ENCODE measurements around the gene DEXI. TPM values are rescaled to one million over a fixed set of nuclear protein-coding genes. Genes with fewer than 3 reads are reported as not detected.
A peak's percentile ranks its signal among the peaks of the same experiment; 100 is the strongest.
"Not testable (repeated sequence)": the region's sequence is repeated elsewhere in the genome, so short reads cannot be mapped to it uniquely, and the experiment has no call there.

DEXI gene
- total RNA-seq, 2 experiments from 2014 or later = 23.3 to 30.8 TPM

DNA sequence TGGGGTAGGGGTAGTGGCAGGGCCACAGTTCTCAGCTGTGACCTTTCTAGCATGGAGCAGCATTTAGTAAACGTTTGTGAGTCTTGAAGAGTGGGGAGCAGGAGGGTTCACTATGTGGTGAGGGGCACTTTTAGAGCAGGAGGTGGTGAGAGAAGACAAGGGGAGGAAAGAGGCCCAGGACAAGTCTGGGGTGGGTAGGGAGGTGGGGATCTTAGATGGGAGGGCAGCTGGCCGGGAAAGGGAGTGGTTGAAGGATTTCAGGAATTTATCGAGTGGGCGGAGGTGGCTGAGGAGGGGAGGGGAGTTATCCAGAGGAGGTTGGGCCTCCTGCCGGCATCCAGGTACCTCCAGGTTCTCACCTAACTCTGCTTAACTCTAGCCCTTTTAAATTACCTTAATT lies 4.0 kb upstream of the DEXI start:
- DNase-seq = no peak
- CTCF ChIA-PET = interaction anchor here (1.1 to 1.2 kb wide), 2 partner anchors 16 to 309 kb away, joined by 4 read pairs; no protein-coding TSS in a partner anchor
- H3K27ac Mint-ChIP-seq = no peak overlapping the region
- no peaks in the 10 kb centered on the region for H3K9me3 Mint-ChIP-seq (ENCODE audit: low read depth)
- no peaks in the 10 kb centered on the region for H3K27me3 Mint-ChIP-seq
- H3K4me1 Mint-ChIP-seq = peaks cover 58% of the 10 kb centered on the region
- peak overlapping the region; percentile 8 for H3K4me3 Mint-ChIP-seq
- ATAC-seq = no peak
- peaks cover 1% of the 10 kb centered on the region for H3K36me3 Mint-ChIP-seq

DNA sequence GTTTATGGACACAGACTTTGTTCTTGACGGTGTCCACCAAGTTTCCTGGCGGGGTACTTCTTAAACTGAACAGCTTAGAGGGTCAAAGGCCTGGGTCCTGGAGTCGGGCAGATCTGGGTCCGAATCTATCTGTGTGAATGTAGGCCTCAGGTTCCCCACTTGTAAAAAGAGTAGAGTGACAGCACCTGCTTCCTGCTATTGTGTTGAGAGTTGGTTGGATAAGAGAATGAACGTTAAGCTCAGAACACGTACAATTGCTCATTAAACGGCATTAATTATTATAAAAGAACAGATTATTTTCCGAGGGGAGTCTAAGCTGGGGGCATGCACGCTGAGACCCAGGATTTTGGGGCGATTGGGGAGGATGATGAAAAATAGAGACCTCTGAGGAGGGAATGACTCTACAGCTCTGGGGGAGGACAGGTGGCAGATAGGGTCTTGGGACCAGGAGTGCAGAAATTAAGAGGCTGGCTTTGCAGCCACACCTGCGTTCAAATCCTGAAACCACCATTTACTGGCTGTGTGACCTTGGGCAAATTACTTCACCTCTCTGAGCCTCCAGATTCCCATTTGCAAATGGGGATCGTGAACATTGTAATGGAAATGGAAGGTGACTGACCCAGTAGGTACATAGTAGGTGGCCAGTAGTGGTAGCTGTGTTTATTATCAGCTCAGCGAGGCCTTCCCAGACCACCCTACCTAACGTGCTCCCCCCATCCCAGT lies 3.0 kb upstream of the DEXI start:
- peak overlapping the region; percentile 83 for H3K27ac Mint-ChIP-seq
- no peak for DNase-seq
- H3K27me3 Mint-ChIP-seq = no peaks in the 10 kb centered on the region
- peaks cover 60% of the 10 kb centered on the region for H3K4me1 Mint-ChIP-seq
- H3K4me3 Mint-ChIP-seq = peak overlapping the region; percentile 84
- peaks cover 1% of the 10 kb centered on the region for H3K36me3 Mint-ChIP-seq
- CTCF ChIA-PET = interaction anchor here (0.8 to 2.3 kb wide), 7 partner anchors 9 to 852 kb away, joined by 3 to 16 read pairs (median 3); partner anchors contain the start of gene ZC3H7A
- no peaks in the 10 kb centered on the region for H3K9me3 Mint-ChIP-seq (ENCODE audit: low read depth)
- no peak for ATAC-seq

DNA sequence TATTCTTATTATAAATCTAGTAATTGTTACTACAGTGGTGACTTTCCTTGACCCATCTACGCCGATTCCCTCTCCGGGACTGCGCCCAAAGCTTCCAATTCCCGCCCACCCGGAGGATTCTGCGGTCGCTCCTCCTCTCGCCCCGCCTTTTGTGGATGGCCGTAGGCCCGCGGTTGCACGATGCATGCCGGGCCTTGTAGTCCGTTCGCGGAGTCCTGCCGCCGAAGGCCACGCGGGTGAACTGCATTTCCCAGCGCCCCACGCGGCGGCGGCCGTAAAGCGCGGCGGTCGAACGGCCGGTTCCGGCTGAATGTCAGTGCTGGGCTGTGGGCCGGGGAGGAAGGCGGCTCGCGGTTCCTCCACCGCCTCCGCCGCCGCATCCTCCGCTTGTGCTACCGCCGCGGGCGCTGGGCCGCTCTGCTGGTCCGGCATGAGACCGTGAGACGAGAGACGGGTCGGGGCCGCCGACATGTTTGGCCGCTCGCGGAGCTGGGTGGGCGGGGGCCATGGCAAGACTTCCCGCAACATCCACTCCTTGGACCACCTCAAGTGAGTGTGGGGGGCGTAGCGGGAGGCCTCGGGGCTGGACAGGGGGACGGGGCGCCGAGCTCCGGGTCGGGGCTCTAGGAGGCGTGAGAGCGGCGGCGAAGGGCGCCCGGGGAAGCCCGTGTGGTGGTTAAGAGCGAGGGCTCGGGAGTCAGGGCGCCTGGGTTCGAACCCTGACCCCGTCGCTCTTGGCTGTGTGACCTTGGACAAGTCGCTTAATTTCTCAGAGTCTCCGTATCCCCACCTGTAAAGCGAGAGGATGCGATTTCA lies 2.2 kb upstream of the DEXI start, which contains the start of gene CLEC16A:
CLEC16A (plus strand) TSS at position 316 of the 816 bp plus-strand sequence; CDS start at position 470, 154 bp downstream.
- ATAC-seq (peak; percentile 72), DNase-seq (peak; percentile 98)
- no peaks in the 10 kb centered on the region for H3K9me3 Mint-ChIP-seq (ENCODE audit: low read depth)
- no peaks in the 10 kb centered on the region for H3K27me3 Mint-ChIP-seq
- H3K4me1 Mint-ChIP-seq = peaks cover 60% of the 10 kb centered on the region
- CTCF ChIA-PET = interaction anchor here (0.8 to 2.3 kb wide), 7 partner anchors 9 to 853 kb away, joined by 3 to 16 read pairs (median 3); partner anchors contain the start of gene ZC3H7A
- H3K36me3 Mint-ChIP-seq = no peaks in the 10 kb centered on the region
- H3K27ac Mint-ChIP-seq = peak within 1 kb of the TSS; percentile 83
- H3K4me3 Mint-ChIP-seq = peak within 1 kb of the TSS; percentile 90

DNA sequence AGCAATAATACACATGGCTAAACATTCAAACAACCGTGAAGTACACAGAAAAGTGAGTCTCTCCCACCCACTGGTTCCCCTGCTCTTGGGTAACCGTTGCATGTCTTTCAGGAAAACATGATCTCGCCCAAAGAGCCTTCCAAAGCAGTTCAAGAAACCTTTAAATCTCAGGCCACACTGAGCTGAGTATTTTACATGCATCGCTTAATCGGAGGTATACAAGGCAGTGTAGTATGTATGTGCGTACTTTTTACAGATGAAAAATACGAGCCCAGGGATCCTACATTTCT lies 741 bp upstream of the DEXI start:
- DNase-seq (no peak), ATAC-seq (no peak)
- CTCF ChIA-PET = interaction anchor here (1.3 to 2.1 kb wide), 4 partner anchors 12 to 66 kb away, joined by 4 to 10 read pairs (median 5); partner anchors contain the start of gene CIITA
- Mint-ChIP-seq H3K9me3 (ENCODE audit: low read depth) (no peaks in the 10 kb centered on the region), H3K4me3 (peak overlapping the region; percentile 90), H3K36me3 (no peaks in the 10 kb centered on the region), H3K4me1 (peaks cover 63% of the 10 kb centered on the region), H3K27me3 (no peaks in the 10 kb centered on the region), H3K27ac (no peak overlapping the region)

DNA sequence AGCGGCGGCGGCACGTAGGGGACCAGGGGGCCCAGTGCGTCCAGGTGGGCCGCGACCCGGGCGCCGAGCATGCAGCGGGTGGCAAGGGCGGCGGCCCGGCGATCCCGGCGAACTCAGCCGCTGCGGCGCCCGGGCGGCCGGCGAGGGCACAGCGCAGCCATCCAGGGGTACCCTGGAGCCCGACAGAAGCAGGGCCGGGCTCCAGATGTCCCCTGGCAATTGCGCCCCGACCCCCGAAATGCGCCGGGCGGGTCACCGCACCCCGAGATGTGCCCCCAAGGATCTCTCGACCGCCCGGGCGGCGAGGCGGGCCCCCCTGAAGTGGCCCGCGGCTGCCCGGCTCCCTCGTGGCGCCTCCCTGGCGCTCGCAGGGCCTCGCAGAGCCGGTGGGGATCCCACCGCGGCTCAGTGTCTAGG lies 325 bp downstream of the DEXI start:
- not testable (repeated sequence) for H3K27me3 Mint-ChIP-seq; DNase-seq; H3K36me3 Mint-ChIP-seq; H3K9me3 Mint-ChIP-seq (ENCODE audit: low read depth)
- peak overlapping the region; percentile 79 for H3K27ac Mint-ChIP-seq
- H3K4me1 Mint-ChIP-seq = peaks cover 70% of the 10 kb centered on the region
- CTCF ChIA-PET = interaction anchor here (0.9 to 2.1 kb wide), 8 partner anchors 9 to 415 kb away, joined by 3 to 10 read pairs (median 4); partner anchors contain the start of genes CIITA and NUBP1
- H3K4me3 Mint-ChIP-seq = peak overlapping the region; percentile 90
- ATAC-seq = peak; percentile 5

DNA sequence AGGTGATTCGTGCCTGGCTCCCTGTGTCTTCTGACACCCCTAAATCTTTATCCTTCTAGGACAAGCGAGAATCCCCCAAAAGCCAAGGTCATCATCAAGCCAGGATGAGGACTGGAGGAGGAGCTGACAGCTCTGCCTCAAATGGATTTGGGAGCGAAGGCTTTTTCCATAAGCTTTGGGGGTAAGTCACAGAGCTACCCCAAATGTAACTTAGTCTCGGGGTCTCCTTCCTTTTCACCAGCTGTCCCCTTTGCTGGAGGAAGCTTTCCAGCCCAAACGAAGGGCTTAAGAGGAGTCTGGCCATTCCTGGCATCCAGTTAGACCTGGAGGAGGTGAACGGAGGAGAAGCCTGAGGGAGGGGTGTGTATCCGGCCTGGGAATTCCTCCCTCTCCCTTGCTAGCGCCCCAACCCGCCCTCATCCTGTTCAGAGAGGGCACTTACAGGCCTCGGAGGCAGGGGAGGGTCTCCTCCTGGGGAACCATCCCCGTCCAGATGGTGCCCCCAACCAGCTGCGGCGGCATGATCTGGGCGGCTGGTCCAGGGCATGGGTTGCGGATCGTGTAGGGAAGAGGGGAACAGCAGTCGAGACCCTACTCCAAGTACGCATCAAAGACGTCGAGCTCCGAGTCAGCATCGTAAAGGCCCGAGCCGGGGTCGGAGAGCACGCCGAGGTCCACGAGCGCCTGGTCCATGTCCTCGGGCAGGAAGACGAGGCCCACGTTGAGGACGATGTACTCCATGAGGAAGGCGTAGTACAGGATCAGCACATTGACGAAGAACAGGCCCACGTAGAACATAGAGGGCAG lies 938 bp downstream of the DEXI start:
- CTCF ChIA-PET = interaction anchor here (0.9 to 2.1 kb wide), 13 partner anchors 8 to 465 kb away, joined by 3 to 10 read pairs (median 4); partner anchors contain the start of genes CIITA and SOCS1
- no peaks in the 10 kb centered on the region for H3K27me3 Mint-ChIP-seq
- peak overlapping the region; percentile 90 for H3K4me3 Mint-ChIP-seq
- no peaks in the 10 kb centered on the region for H3K9me3 Mint-ChIP-seq (ENCODE audit: low read depth)
- ATAC-seq = no peak
- no peak for DNase-seq
- H3K36me3 Mint-ChIP-seq = peaks cover 1% of the 10 kb centered on the region
- peaks cover 75% of the 10 kb centered on the region for H3K4me1 Mint-ChIP-seq
- peak overlapping the region; percentile 79 for H3K27ac Mint-ChIP-seq

DNA sequence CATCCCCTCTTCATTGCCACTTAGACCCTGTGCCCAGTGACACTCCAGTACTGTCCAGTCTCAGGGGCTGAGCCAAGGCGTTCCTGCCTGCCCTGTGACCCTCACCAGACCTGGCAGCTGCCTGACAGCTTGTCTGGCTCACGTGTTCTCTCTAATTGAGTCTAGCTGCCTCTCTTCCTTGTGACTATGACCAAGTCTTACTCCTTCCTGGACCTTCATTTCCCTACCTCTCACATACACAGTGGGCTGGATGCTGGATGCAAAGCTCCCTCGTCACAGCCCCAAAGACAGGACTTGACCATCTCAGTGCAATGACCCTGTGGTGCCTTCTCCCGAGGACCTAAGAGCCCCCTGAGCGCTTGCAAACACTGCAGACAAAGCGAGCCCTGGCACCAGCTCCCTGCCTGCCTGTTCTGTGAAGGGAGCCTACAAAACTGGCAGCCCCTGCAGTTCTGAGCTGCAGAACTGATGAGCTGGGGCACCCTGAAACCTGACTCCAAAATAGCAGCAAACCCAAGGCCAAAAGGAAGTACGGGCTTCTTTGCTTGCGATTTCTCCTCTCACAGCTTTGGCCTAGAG lies 1.7 kb downstream of the DEXI start:
- peaks cover 4% of the 10 kb centered on the region for H3K36me3 Mint-ChIP-seq
- peak overlapping the region; percentile 79 for H3K27ac Mint-ChIP-seq
- no peaks in the 10 kb centered on the region for H3K27me3 Mint-ChIP-seq
- peaks cover 74% of the 10 kb centered on the region for H3K4me1 Mint-ChIP-seq
- peak overlapping the region; percentile 90 for H3K4me3 Mint-ChIP-seq
- DNase-seq (no peak), ATAC-seq (no peak)
- CTCF ChIA-PET = interaction anchor here (0.9 to 1.3 kb wide), 10 partner anchors 8 to 465 kb away, joined by 3 to 5 read pairs (median 4); partner anchors contain the start of genes CIITA and SOCS1
- H3K9me3 Mint-ChIP-seq (ENCODE audit: low read depth) = no peaks in the 10 kb centered on the region

DNA sequence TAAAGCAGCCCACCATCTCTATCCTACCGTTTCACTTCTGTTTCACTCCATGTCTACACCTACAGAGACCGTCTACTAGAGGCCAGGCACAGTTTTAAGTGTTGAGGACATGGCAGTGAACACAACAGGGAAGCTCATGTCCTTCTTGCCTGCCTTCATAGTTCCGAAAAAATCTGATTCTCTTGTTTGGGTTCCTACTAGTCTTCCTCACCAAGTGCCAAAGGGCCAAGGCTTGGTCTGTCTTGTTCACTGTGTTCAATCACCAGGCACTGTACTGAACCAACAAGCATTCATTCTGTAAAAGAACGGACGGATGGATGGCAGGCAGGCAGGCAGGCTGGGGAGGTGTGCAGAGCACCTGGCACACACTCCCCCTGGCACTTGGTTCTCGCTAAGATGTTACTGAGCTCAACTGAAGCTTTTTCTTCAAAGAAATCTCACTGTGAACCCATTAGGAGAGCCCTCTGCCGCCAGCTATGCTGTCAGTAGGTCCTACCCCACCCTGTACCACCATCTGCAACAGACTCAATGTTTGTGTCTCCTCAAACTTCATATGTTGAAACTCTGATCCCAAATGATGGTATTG lies 2.5 kb downstream of the DEXI start:
- H3K27ac Mint-ChIP-seq = peak overlapping the region; percentile 25

DNA sequence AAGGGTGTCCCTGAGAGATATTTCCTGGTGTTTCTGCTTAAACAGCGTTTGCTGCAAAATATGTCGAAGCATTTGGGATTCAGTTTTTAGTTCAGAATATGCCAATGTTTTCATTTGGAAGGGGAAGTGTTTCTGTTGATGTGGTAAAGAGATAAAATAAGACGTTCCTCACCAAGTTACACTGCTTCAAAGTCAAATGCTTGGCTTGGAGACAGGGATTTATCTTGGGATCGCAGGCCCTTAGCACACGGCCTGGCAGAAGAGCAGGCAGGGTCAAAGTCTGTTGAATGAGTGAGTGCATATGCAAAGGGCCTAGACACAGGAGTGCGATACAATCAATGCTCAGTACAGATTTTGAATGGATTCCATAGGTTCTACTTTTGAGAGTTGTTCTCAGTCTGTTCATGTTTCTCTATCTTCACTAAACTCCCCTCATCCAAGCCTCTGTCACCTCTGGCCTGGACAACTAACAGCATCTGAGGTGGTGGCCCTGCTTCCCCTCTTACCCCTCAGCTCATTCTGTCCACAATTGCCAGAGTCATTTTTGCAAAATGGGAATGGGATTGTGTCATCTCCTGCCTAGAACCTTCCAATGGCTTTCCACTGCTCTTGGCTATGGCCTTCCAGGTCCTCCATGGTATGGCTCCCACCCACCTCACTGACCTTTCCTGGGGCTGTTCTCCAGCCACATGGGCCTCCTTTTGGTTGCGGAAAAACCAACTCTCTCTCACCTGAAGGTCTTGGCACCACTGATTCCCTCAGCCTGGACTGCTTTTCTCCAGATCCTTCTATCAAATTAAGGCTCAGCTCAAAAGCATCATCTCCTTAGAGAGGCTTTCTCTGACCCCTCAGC lies 3.2 kb downstream of the DEXI start:
- CTCF ChIA-PET = no interaction called here
- Mint-ChIP-seq H3K27me3 (no peaks in the 10 kb centered on the region), H3K4me3 (peak overlapping the region; percentile 41), H3K4me1 (peaks cover 77% of the 10 kb centered on the region), H3K36me3 (peaks cover 6% of the 10 kb centered on the region), H3K27ac (peak overlapping the region; percentile 25), H3K9me3 (ENCODE audit: low read depth) (no peaks in the 10 kb centered on the region)
- ATAC-seq (no peak), DNase-seq (no peak)

More for the DNA sequence above, 2.5 kb downstream of the DEXI start:
- no peaks in the 10 kb centered on the region for H3K9me3 Mint-ChIP-seq (ENCODE audit: low read depth)
- peaks cover 6% of the 10 kb centered on the region for H3K36me3 Mint-ChIP-seq
- ATAC-seq (no peak), DNase-seq (no peak)
- peaks cover 71% of the 10 kb centered on the region for H3K4me1 Mint-ChIP-seq
- CTCF ChIA-PET = interaction anchor here (1.3 kb wide), 2 partner anchors 61 to 202 kb away, joined by 3 to 4 read pairs; no protein-coding TSS in a partner anchor
- no peaks in the 10 kb centered on the region for H3K27me3 Mint-ChIP-seq
- peak overlapping the region; percentile 90 for H3K4me3 Mint-ChIP-seq

DNA sequence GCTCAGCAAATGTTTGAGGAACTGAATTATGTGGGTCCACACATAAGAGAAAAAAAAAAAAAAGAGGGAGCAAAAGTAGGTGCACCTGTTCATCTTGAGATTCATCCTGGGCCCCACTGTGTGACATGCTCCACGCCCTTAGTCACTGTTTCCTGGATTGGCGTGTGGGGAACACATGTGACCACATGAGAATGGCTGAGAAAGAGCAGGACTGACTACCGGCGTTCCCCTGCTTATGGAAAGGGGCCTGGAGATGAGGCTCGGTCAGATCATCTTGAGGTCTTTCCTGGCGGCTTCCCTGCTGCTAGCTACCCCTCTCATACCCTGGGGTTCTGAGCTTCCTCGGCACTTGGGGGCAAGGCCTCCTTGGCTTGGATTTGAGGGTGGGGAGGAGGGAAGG lies 3.9 kb downstream of the DEXI start:
- ATAC-seq (no peak), DNase-seq (peak; percentile 67)
- H3K27me3 Mint-ChIP-seq = no peaks in the 10 kb centered on the region

DNA sequence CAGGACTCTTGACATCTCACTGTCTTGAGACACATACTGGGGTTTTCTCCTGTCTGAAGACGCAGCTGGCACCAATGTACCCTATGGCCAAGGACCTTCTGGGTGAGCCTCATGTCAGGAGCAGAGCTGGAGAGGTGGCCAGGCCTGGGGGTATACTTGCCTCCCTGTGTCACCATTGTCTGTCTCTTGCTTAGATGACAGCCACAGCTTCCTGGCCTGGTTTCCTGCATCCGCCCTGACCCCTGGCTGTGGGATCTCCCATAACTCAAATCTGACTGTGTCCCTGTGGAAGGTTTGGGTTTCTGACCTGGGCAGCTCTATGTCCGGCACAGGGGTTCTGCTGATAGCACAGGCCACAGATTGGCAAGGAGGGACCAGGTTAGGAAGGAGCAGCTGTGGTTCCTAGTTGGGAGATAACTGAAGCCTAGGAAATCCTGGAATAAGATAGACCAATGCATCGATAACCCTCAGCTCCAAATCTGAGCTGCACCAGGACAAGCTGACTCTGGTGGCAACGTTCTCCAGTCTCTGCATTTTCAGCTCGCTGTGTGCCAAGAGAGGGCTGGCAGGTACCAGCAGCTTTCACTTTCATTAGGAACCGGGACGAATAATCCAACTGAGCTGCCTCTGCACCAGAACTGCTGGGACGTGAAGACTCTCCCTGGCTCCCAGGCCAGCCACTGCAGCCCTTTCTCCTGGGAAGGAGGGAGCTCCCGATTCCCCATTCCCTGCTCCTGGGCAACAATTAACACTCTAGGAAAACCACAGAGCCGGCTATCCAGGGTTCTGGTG lies 5.0 kb downstream of the DEXI start:
- Mint-ChIP-seq H3K27ac (peak overlapping the region; percentile 69), H3K9me3 (ENCODE audit: low read depth) (no peaks in the 10 kb centered on the region), H3K36me3 (peaks cover 8% of the 10 kb centered on the region), H3K27me3 (no peaks in the 10 kb centered on the region), H3K4me1 (peaks cover 80% of the 10 kb centered on the region), H3K4me3 (peak overlapping the region; percentile 41)
- CTCF ChIA-PET = interaction anchor here (1.1 to 1.7 kb wide), 9 partner anchors 10 to 470 kb away, joined by 3 to 8 read pairs (median 4); partner anchors contain the start of gene NUBP1
- ATAC-seq (peak; percentile 13), DNase-seq (peak; percentile 59)

More for the DNA sequence above, 3.9 kb downstream of the DEXI start:
- Mint-ChIP-seq H3K27ac (peak overlapping the region; percentile 12), H3K4me3 (peak overlapping the region; percentile 41), H3K36me3 (peaks cover 8% of the 10 kb centered on the region), H3K4me1 (peaks cover 78% of the 10 kb centered on the region), H3K9me3 (ENCODE audit: low read depth) (no peaks in the 10 kb centered on the region)
- CTCF ChIA-PET = interaction anchor here (1.1 to 1.7 kb wide), 4 partner anchors 11 to 201 kb away, joined by 3 to 8 read pairs (median 4); no protein-coding TSS in a partner anchor
